ENCODE results near the gene SPATA6. TPM values are rescaled to one million over a fixed set of nuclear protein-coding genes. Genes with fewer than 3 reads are reported as not detected.
"Not testable (repeated sequence)": the region's sequence is repeated elsewhere in the genome, so short reads cannot be mapped to it uniquely, and the experiment has no call there.

SPATA6 gene
- total RNA-seq, 1 donor = 10.5 TPM

GRCh38 chr1:48285525-48285924 is 186.5 kb downstream of the SPATA6 start:
- TF ChIP-seq CTCF (IDR thresholded peaks at IDR 0.05; ENCODE audit: insufficient read depth, low read length) = no peak
- DNase-seq (ENCODE audit: low read depth) = no peak
- H3K4me3 ChIP-seq (ENCODE audit: low read depth, low read length) = no peak overlapping the region

- H3K4me3 ChIP-seq (ENCODE audit: low read depth, low read length); DNase-seq (ENCODE audit: low read depth): not testable (repeated sequence)
These were observed 187.1 kb downstream of the SPATA6 start for GRCh38 chr1:48284696-48285420.

- not testable (repeated sequence) for DNase-seq (ENCODE audit: low read depth); H3K4me3 ChIP-seq (ENCODE audit: low read depth, low read length)
These were observed 189.7 kb downstream of the SPATA6 start for GRCh38 chr1:48282329-48282728.

GRCh38 chr1:48277437-48277836 is 194.6 kb downstream of the SPATA6 start:
- not testable (repeated sequence) for H3K4me3 ChIP-seq (ENCODE audit: low read depth, low read length); DNase-seq (ENCODE audit: low read depth)

GRCh38 chr1:48266576-48266975 is 205.4 kb downstream of the SPATA6 start:
- TF ChIP-seq CTCF (IDR thresholded peaks at IDR 0.05; ENCODE audit: insufficient read depth, low read length) = no peak
- peak; percentile 3 for DNase-seq (ENCODE audit: low read depth)
- H3K4me3 ChIP-seq (ENCODE audit: low read depth, low read length) = no peak overlapping the region

- TF ChIP-seq CTCF (IDR thresholded peaks at IDR 0.05; ENCODE audit: insufficient read depth, low read length) = no peak
- peak; percentile 9 for DNase-seq (ENCODE audit: low read depth)
- H3K4me3 ChIP-seq (ENCODE audit: low read depth, low read length) = no peak overlapping the region
These were observed 209.0 kb downstream of the SPATA6 start for GRCh38 chr1:48263041-48263440.

GRCh38 chr1:48261881-48262400 is 210.1 kb downstream of the SPATA6 start:
- TF ChIP-seq CTCF (IDR thresholded peaks at IDR 0.05; ENCODE audit: insufficient read depth, low read length) = no peak
- DNase-seq (ENCODE audit: low read depth) = no peak
- no peak overlapping the region for H3K4me3 ChIP-seq (ENCODE audit: low read depth, low read length)

GRCh38 chr1:48258106-48258505 is 213.9 kb downstream of the SPATA6 start:
- DNase-seq (ENCODE audit: low read depth) = no peak
- TF ChIP-seq CTCF (IDR thresholded peaks at IDR 0.05; ENCODE audit: insufficient read depth, low read length) = no peak
- H3K4me3 ChIP-seq (ENCODE audit: low read depth, low read length) = no peak overlapping the region
